Osteocyte (in vitro differentiated cells): ENCODE results near the gene TNS1. TPM values are rescaled to one million over a fixed set of nuclear protein-coding genes. Genes with fewer than 3 reads are reported as not detected.

Experiments
- DNase-seq: peaks from one replicate; pipeline ENCODE4 v3.0.0; 2021; ENCODE audit warnings: mixed read lengths; ENCODE audit not compliant: unreplicated experiment; ENCODE audit errors: extremely low spot score
- H3K27ac Mint-ChIP-seq: one replicate; pipeline ENCODE4 v1.8.0; 2021; ENCODE audit warnings: mild to moderate bottlenecking, mixed read lengths; ENCODE audit not compliant: unreplicated experiment
- H3K27me3 Mint-ChIP-seq: one replicate; pipeline ENCODE4 v1.8.0; 2021; ENCODE audit warnings: mixed read lengths; ENCODE audit not compliant: unreplicated experiment
- H3K36me3 Mint-ChIP-seq: one replicate; pipeline ENCODE4 v1.8.0; 2021; ENCODE audit warnings: mixed read lengths; ENCODE audit not compliant: unreplicated experiment
- H3K4me1 Mint-ChIP-seq: one replicate; pipeline ENCODE4 v1.8.0; 2021; ENCODE audit warnings: mixed read lengths; ENCODE audit not compliant: unreplicated experiment
- H3K4me3 Mint-ChIP-seq: one replicate; pipeline ENCODE4 v1.8.0; 2021; ENCODE audit warnings: mild to moderate bottlenecking, moderate library complexity, mixed read lengths; ENCODE audit not compliant: unreplicated experiment
- H3K9me3 Mint-ChIP-seq: one replicate; pipeline ENCODE4 v1.8.0; 2021; ENCODE audit warnings: mixed read lengths; ENCODE audit not compliant: unreplicated experiment
- total RNA-seq: library from RNA; stranded (reverse); gene quantifications from 2 replicates; pipeline ENCODE4 v1.2.1, GENCODE V29; 2021
- TF ChIP-seq, protein P1 (sequence below): fragments of 200-600 bp; sonication (generic); IDR thresholded peaks from 2 replicates; pipeline ENCODE4 v1.5.0; 2021; ENCODE audit warnings: antibody characterized with exemption, mild to moderate bottlenecking, moderate library complexity

Gene TNS1
- total RNA-seq, 1 donor from 2014 or later, result 80.8 TPM

DNA sequence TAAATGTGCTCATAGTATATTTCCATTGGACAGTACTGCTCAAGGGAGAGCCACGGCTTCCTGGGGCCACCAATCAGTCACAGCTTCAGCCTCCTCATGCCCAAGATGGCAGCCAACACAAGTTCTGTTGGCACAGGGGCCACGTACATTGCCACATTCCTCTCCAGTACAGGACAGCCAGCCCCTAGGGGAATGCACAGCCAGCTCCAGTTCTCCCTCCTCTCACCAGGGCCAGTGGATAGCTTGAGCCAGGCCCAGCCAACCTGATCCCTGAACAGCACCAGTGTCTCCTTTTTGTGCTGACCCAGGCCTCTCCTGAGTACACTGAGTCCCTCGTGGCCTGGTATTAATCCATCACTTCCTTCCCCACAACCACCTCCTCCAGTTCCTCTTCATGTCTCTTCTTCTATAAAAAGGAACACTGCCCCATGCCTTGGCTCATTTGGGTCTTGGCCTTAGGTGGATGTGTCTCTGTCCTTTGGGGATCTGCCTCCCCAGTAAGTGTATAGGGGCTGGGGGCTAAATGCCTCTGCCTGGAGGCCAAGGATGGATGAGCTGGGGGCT, 168.7 kb downstream of the TNS1 start:
- Mint-ChIP-seq H3K27ac (peak overlapping the region; percentile 7), H3K4me1 (peaks cover 28% of the 10 kb centered on the region), H3K27me3 (no peaks in the 10 kb centered on the region), H3K9me3 (no peaks in the 10 kb centered on the region), H3K4me3 (no peak overlapping the region), H3K36me3 (peaks cover 37% of the 10 kb centered on the region)
- TF ChIP-seq, protein P1, sequence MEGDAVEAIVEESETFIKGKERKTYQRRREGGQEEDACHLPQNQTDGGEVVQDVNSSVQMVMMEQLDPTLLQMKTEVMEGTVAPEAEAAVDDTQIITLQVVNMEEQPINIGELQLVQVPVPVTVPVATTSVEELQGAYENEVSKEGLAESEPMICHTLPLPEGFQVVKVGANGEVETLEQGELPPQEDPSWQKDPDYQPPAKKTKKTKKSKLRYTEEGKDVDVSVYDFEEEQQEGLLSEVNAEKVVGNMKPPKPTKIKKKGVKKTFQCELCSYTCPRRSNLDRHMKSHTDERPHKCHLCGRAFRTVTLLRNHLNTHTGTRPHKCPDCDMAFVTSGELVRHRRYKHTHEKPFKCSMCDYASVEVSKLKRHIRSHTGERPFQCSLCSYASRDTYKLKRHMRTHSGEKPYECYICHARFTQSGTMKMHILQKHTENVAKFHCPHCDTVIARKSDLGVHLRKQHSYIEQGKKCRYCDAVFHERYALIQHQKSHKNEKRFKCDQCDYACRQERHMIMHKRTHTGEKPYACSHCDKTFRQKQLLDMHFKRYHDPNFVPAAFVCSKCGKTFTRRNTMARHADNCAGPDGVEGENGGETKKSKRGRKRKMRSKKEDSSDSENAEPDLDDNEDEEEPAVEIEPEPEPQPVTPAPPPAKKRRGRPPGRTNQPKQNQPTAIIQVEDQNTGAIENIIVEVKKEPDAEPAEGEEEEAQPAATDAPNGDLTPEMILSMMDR, result no peak
- DNase-seq, result no peak

DNA sequence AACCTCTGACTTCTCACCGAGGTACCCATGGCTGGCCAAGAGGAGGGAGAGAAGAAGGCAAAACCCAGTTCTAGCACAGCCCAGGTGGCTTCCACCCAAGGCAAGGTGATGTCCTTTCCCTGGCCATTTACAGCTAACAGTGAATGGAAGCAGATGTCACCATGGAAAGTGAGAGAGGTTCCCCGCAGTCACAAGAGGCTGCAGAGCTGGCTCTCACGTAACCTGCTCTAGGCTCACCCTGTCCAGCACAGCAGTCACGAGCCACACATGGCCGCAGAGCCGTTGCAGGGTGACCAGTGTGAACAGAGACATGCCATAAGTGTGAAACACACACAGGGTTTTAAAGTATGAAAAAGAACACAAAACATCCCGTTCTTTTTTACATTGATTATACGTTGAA, 169.4 kb downstream of the TNS1 start:
- Mint-ChIP-seq H3K4me1 (peaks cover 27% of the 10 kb centered on the region), H3K27me3 (no peaks in the 10 kb centered on the region), H3K9me3 (no peaks in the 10 kb centered on the region), H3K36me3 (peaks cover 41% of the 10 kb centered on the region), H3K4me3 (no peak overlapping the region), H3K27ac (no peak overlapping the region)
- no peak for DNase-seq
- TF ChIP-seq, protein P1, result no peak

DNA sequence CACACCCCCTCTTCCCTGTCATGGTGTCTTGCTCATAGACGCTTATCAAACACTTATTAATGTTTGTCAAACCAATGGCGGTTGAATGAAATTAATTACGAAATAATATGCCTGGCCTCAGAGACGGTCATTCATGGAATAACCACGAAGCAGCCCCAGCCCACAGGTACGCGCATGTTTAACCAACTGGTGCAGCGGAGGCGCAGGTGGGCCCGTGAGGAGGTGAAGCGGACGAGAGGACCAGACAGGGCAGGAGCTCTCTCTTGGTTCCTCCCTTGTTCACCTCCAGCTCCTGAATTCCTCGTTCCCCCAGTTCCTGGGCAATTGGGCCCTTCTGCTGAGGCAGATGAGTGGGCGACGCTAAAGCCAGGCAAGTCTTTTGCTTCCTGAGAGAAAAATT, 169.8 kb downstream of the TNS1 start:
- no peak overlapping the region for H3K4me3 Mint-ChIP-seq
- no peaks in the 10 kb centered on the region for H3K9me3 Mint-ChIP-seq
- peaks cover 23% of the 10 kb centered on the region for H3K4me1 Mint-ChIP-seq
- peaks cover 41% of the 10 kb centered on the region for H3K36me3 Mint-ChIP-seq
- TF ChIP-seq, protein P1, result no peak
- no peak for DNase-seq
- H3K27ac Mint-ChIP-seq, result no peak overlapping the region
- H3K27me3 Mint-ChIP-seq, result no peaks in the 10 kb centered on the region

DNA sequence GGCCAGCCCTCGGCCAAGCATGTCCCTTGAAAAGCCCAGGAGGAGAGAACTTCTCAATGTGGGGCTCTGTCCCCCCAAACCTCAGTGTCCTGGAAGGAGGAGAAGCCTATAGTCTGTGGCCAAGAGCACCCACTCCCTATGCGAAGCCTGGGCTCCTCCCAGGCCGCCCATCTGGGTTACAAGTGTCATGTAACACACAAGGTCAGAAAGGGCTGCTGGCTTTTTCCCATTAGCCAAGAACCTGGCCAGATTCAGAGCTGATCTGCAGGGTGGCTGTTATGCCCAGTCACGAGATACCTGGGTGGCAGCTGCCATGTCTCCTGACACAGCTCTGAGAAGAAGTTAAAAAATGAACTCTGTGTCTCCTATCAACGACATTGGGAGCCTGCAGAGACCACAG, 170.7 kb downstream of the TNS1 start:
- DNase-seq, result no peak

DNA sequence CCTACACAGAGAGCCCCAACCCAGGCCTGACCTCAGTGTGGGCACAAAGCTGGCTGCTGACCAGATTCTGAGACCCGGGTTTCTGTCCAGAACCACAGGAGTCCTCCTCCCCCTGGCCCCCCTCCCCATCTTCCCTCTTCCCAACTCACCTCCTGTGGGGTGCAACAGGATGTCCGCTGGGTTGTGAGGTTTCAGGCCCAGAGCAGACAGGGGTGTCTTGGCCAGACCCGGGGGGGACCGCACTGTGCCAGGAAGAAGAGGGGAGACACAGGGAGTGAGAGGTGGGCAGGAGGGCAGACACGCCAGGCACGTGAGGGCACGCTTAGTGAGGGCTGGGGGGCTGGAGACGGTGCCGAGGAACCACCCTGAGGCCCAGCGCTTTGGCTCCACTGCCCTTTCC, 171.5 kb downstream of the TNS1 start:
- peaks cover 37% of the 10 kb centered on the region for H3K36me3 Mint-ChIP-seq
- no peak for DNase-seq
- H3K27me3 Mint-ChIP-seq, result no peaks in the 10 kb centered on the region
- H3K9me3 Mint-ChIP-seq, result no peaks in the 10 kb centered on the region
- TF ChIP-seq, protein P1, result no peak
- no peak overlapping the region for H3K27ac Mint-ChIP-seq
- H3K4me1 Mint-ChIP-seq, result peaks cover 17% of the 10 kb centered on the region
- no peak overlapping the region for H3K4me3 Mint-ChIP-seq

More for the DNA sequence above, 170.7 kb downstream of the TNS1 start:
- peaks cover 22% of the 10 kb centered on the region for H3K4me1 Mint-ChIP-seq
- no peaks in the 10 kb centered on the region for H3K27me3 Mint-ChIP-seq
- no peak overlapping the region for H3K4me3 Mint-ChIP-seq
- peaks cover 41% of the 10 kb centered on the region for H3K36me3 Mint-ChIP-seq
- TF ChIP-seq, protein P1, result no peak
- H3K9me3 Mint-ChIP-seq, result no peaks in the 10 kb centered on the region
- H3K27ac Mint-ChIP-seq, result no peak overlapping the region
